Measurements from ENCODE around the gene LIPA. TPM values are rescaled to one million over a fixed set of nuclear protein-coding genes. Genes with fewer than 3 reads are reported as not detected.

The LIPA gene
- total RNA-seq = 10 to 100 TPM; 23.2 to 38.2 (median 33.6) TPM
- 54.5 TPM for total RNA-seq (2013)
- total RNA-seq = 17.4 to 228 (median 46.3) reads per million in 29 experiments

GRCh38 chr10:89251409-89252224, at the start of gene LIPA:
TSS of gene LIPA (minus strand) at chr10:89251775. CDS start at chr10:89247648, 4,127 bp downstream.
- H3K4me3 Mint-ChIP-seq = peak within 1 kb of the TSS; percentile 73 to 87 (median 86)
- H3K4me1 Mint-ChIP-seq = peaks cover 23 to 25% (median 23%) of the 10 kb centered on the region in 3 donors
- CTCF ChIA-PET = interaction anchor here (0.5 to 2.4 kb wide), 20 partner anchors 11 to 1995 kb away, joined by 3 to 15 read pairs (median 3); partner anchors contain the start of genes IFIT1 (in 2 of the 2), IFIT3 (in 1 of the 2) and IFIT5 (in 1 of the 2)
- WGBS (ENCODE audit: insufficient coverage) = under 1% methylated on average over 47 of the region's 53 CpGs
- Histone ChIP-seq H3K9me3 (no peaks in the 10 kb centered on the region), H3K27ac (ENCODE audit: low read length) (peak within 1 kb of the TSS; percentile 71), H3K27me3 (replicated peaks in 1 of 2; ENCODE audit: control insufficient read depth in 2 of 2, extremely low read depth in 1 of 2, insufficient read depth in 2 of 2, low read length in 1 of 2) (no peaks in the 10 kb centered on the region), H3K36me3 (ENCODE audit: control insufficient read depth in 2 of 2, extremely low read depth in 1 of 2, insufficient read depth in 1 of 2, low read length in 1 of 2) (no peaks in the 10 kb centered on the region), H3K4me3 (ENCODE audit: control insufficient read depth in 1 of 2, extremely low read depth in 1 of 2, low read length in 1 of 2) (peak within 1 kb of the TSS; percentile 73 to 89), H3K4me1 (ENCODE audit: control insufficient read depth in 1 of 2, extremely low read depth in 1 of 2, insufficient read depth in 2 of 2, low read length in 2 of 2) (peaks cover 7 to 14% of the 10 kb centered on the region in 2 experiments)
- POLR2A ChIA-PET = interaction anchor here (0.5 to 2.0 kb wide), 8 partner anchors 29 to 1719 kb away, joined by 3 to 6 read pairs (median 3); partner anchors contain the start of genes IFIT1 (in 1 of the 2) and IFIT5 (in 1 of the 2)
- no peaks in the 10 kb centered on the region for H3K27me3 Mint-ChIP-seq
- H3K9me3 Mint-ChIP-seq = peaks cover 0 to 4% (median 0%) of the 10 kb centered on the region in 3 donors
- H3K27ac Mint-ChIP-seq = peak within 1 kb of the TSS; percentile 61 to 71
- peak; percentile 81 to 98 (median 94) for DNase-seq
- H3K36me3 Mint-ChIP-seq = peaks cover 3% of the 10 kb centered on the region
- peak; percentile 94 to 96 (median 94) for ATAC-seq (replicated peaks in 1 of 4)

- peak overlapping the region; percentile 98 to 99 for H3K27ac Mint-ChIP-seq
- POLR2A ChIA-PET = interaction anchor here (0.5 to 2.2 kb wide), 8 partner anchors 27 to 1572 kb away, joined by 3 to 10 read pairs (median 5); partner anchors contain the start of genes IFIT1 (in 1 of the 2) and IFIT3 (in 1 of the 2)
- ATAC-seq (replicated peaks in 1 of 4) (peak; percentile 16 to 57 (median 48)), DNase-seq (peak in 6 of 35 experiments; percentile 6 to 53 (median 16))
- CTCF ChIA-PET = interaction anchor here in 1 of 2 donors (0.7 to 1.9 kb wide), 7 partner anchors 27 to 118 kb away, joined by 3 to 15 read pairs (median 4); partner anchors contain the start of genes IFIT3 and IFIT5
- H3K27ac ChIP-seq (ENCODE audit: low read length) = peak overlapping the region; percentile 90
- 17% methylated on average over 1 of the region's 2 CpGs for WGBS (ENCODE audit: insufficient coverage)
- peaks cover 31 to 59% (median 39%) of the 10 kb centered on the region in 3 donors for H3K4me1 Mint-ChIP-seq
- peaks cover 34% of the 10 kb centered on the region for H3K36me3 Mint-ChIP-seq
- peaks cover 22% of the 10 kb centered on the region in 2 experiments for H3K4me1 ChIP-seq (ENCODE audit: control insufficient read depth in 1 of 2, extremely low read depth in 1 of 2, insufficient read depth in 2 of 2, low read length in 2 of 2)
- no peaks in the 10 kb centered on the region for H3K9me3 ChIP-seq
- peaks cover 0 to 6% of the 10 kb centered on the region in 2 donors for H3K36me3 ChIP-seq (ENCODE audit: control insufficient read depth in 2 of 2, extremely low read depth in 1 of 2, insufficient read depth in 1 of 2, low read length in 1 of 2)
- H3K27me3 ChIP-seq (replicated peaks in 1 of 2; ENCODE audit: control insufficient read depth in 2 of 2, extremely low read depth in 1 of 2, insufficient read depth in 2 of 2, low read length in 1 of 2) = no peaks in the 10 kb centered on the region
- peak overlapping the region; percentile 64 to 83 for H3K4me3 ChIP-seq (ENCODE audit: control insufficient read depth in 1 of 2, extremely low read depth in 1 of 2, low read length in 1 of 2)
- H3K9me3 Mint-ChIP-seq = peaks cover 7 to 10% (median 10%) of the 10 kb centered on the region in 3 donors
- H3K27me3 Mint-ChIP-seq = no peaks in the 10 kb centered on the region
- H3K4me3 Mint-ChIP-seq = peak overlapping the region; percentile 85 to 96 (median 88)
Measured at GRCh38 chr10:89301232-89301631, 49.7 kb upstream of the LIPA start.

GRCh38 chr10:89299031-89299430, 47.5 kb upstream of the LIPA start:
- Histone ChIP-seq H3K36me3 (ENCODE audit: control insufficient read depth in 2 of 2, extremely low read depth in 1 of 2, insufficient read depth in 1 of 2, low read length in 1 of 2) (no peaks in the 10 kb centered on the region), H3K27me3 (replicated peaks in 1 of 2; ENCODE audit: control insufficient read depth in 2 of 2, extremely low read depth in 1 of 2, insufficient read depth in 2 of 2, low read length in 1 of 2) (no peaks in the 10 kb centered on the region), H3K4me3 (ENCODE audit: control insufficient read depth in 1 of 2, extremely low read depth in 1 of 2, low read length in 1 of 2) (no peak overlapping the region), H3K4me1 (ENCODE audit: control insufficient read depth in 1 of 2, extremely low read depth in 1 of 2, insufficient read depth in 2 of 2, low read length in 2 of 2) (peaks cover 20 to 22% of the 10 kb centered on the region in 2 experiments), H3K27ac (ENCODE audit: low read length) (no peak overlapping the region), H3K9me3 (no peaks in the 10 kb centered on the region)
- H3K9me3 Mint-ChIP-seq = peaks cover 7 to 10% (median 8%) of the 10 kb centered on the region in 3 donors
- ATAC-seq (replicated peaks in 1 of 4) = no peak
- CTCF ChIA-PET = no interaction called here
- no peak for DNase-seq
- no peak overlapping the region for H3K4me3 Mint-ChIP-seq
- WGBS (ENCODE audit: insufficient coverage) = no CpG with 5 or more reads among the region's 4 CpGs
- POLR2A ChIA-PET = no interaction called here
- H3K4me1 Mint-ChIP-seq = peaks cover 27 to 61% (median 36%) of the 10 kb centered on the region in 3 donors
- peak overlapping the region; percentile 5 to 76 for H3K27ac Mint-ChIP-seq
- H3K27me3 Mint-ChIP-seq = no peaks in the 10 kb centered on the region
- peaks cover 15% of the 10 kb centered on the region for H3K36me3 Mint-ChIP-seq

GRCh38 chr10:89297791-89298190, 46.2 kb upstream of the LIPA start:
- no peaks in the 10 kb centered on the region for H3K27me3 ChIP-seq (replicated peaks in 1 of 2; ENCODE audit: control insufficient read depth in 2 of 2, extremely low read depth in 1 of 2, insufficient read depth in 2 of 2, low read length in 1 of 2)
- CTCF ChIA-PET = no interaction called here
- H3K27me3 Mint-ChIP-seq = no peaks in the 10 kb centered on the region
- ATAC-seq (replicated peaks in 1 of 4) (no peak), DNase-seq (no peak)
- H3K4me1 Mint-ChIP-seq = peaks cover 20 to 55% (median 30%) of the 10 kb centered on the region in 3 donors
- H3K27ac Mint-ChIP-seq = no peak overlapping the region
- peaks cover 7% of the 10 kb centered on the region for H3K36me3 Mint-ChIP-seq
- POLR2A ChIA-PET = no interaction called here
- 90% methylated on average over 3 of the region's 5 CpGs for WGBS (ENCODE audit: insufficient coverage)
- H3K4me3 ChIP-seq (ENCODE audit: control insufficient read depth in 1 of 2, extremely low read depth in 1 of 2, low read length in 1 of 2) = no peak overlapping the region
- H3K4me3 Mint-ChIP-seq = no peak overlapping the region
- no peaks in the 10 kb centered on the region for H3K9me3 ChIP-seq
- no peaks in the 10 kb centered on the region for H3K36me3 ChIP-seq (ENCODE audit: control insufficient read depth in 2 of 2, extremely low read depth in 1 of 2, insufficient read depth in 1 of 2, low read length in 1 of 2)
- peaks cover 7 to 10% (median 8%) of the 10 kb centered on the region in 3 donors for H3K9me3 Mint-ChIP-seq
- peaks cover 10 to 14% of the 10 kb centered on the region in 2 experiments for H3K4me1 ChIP-seq (ENCODE audit: control insufficient read depth in 1 of 2, extremely low read depth in 1 of 2, insufficient read depth in 2 of 2, low read length in 2 of 2)
- no peak overlapping the region for H3K27ac ChIP-seq (ENCODE audit: low read length)

- DNase-seq (no peak), ATAC-seq (replicated peaks in 1 of 4) (no peak)
- 100% methylated on average over 3 of the region's 4 CpGs for WGBS (ENCODE audit: insufficient coverage)
- POLR2A ChIA-PET = no interaction called here
- H3K4me3 ChIP-seq (ENCODE audit: control insufficient read depth in 1 of 2, extremely low read depth in 1 of 2, low read length in 1 of 2) = no peak overlapping the region
- H3K27me3 ChIP-seq (replicated peaks in 1 of 2; ENCODE audit: control insufficient read depth in 2 of 2, extremely low read depth in 1 of 2, insufficient read depth in 2 of 2, low read length in 1 of 2) = no peaks in the 10 kb centered on the region
- Mint-ChIP-seq H3K36me3 (peaks cover 7% of the 10 kb centered on the region), H3K27me3 (no peaks in the 10 kb centered on the region), H3K9me3 (peaks cover 7 to 10% (median 8%) of the 10 kb centered on the region in 3 donors), H3K4me3 (no peak overlapping the region), H3K4me1 (peaks cover 16 to 51% (median 25%) of the 10 kb centered on the region in 3 donors), H3K27ac (no peak overlapping the region)
- H3K9me3 ChIP-seq = no peaks in the 10 kb centered on the region
- no peak overlapping the region for H3K27ac ChIP-seq (ENCODE audit: low read length)
- no peaks in the 10 kb centered on the region for H3K36me3 ChIP-seq (ENCODE audit: control insufficient read depth in 2 of 2, extremely low read depth in 1 of 2, insufficient read depth in 1 of 2, low read length in 1 of 2)
- H3K4me1 ChIP-seq (ENCODE audit: control insufficient read depth in 1 of 2, extremely low read depth in 1 of 2, insufficient read depth in 2 of 2, low read length in 2 of 2) = peaks cover 7 to 10% of the 10 kb centered on the region in 2 experiments
- CTCF ChIA-PET = no interaction called here
Measured at GRCh38 chr10:89297356-89297755, 45.8 kb upstream of the LIPA start.

- H3K27me3 Mint-ChIP-seq = no peaks in the 10 kb centered on the region
- ATAC-seq (replicated peaks in 1 of 4) = no peak
- no peaks in the 10 kb centered on the region for H3K36me3 ChIP-seq (ENCODE audit: control insufficient read depth in 2 of 2, extremely low read depth in 1 of 2, insufficient read depth in 1 of 2, low read length in 1 of 2)
- H3K36me3 Mint-ChIP-seq = peaks cover 7% of the 10 kb centered on the region
- no peaks in the 10 kb centered on the region for H3K9me3 ChIP-seq
- H3K27ac Mint-ChIP-seq = no peak overlapping the region
- no peak for DNase-seq
- no peak overlapping the region for H3K4me3 ChIP-seq (ENCODE audit: control insufficient read depth in 1 of 2, extremely low read depth in 1 of 2, low read length in 1 of 2)
- no peaks in the 10 kb centered on the region for H3K27me3 ChIP-seq (replicated peaks in 1 of 2; ENCODE audit: control insufficient read depth in 2 of 2, extremely low read depth in 1 of 2, insufficient read depth in 2 of 2, low read length in 1 of 2)
- no peak overlapping the region for H3K27ac ChIP-seq (ENCODE audit: low read length)
- POLR2A ChIA-PET = interaction anchor here (0.7 kb wide), 2 partner anchors 46 to 1047 kb away, joined by 5 to 9 read pairs; no protein-coding TSS in a partner anchor
- CTCF ChIA-PET = interaction anchor here in 1 of 2 donors (0.7 kb wide), 2 partner anchors 91 to 99 kb away, joined by 3 to 7 read pairs; no protein-coding TSS in a partner anchor
- H3K9me3 Mint-ChIP-seq = peaks cover 7 to 10% (median 8%) of the 10 kb centered on the region in 3 donors
- 100% methylated on average over 2 of the region's 5 CpGs for WGBS (ENCODE audit: insufficient coverage)
- H3K4me1 Mint-ChIP-seq = peaks cover 14 to 47% (median 19%) of the 10 kb centered on the region in 3 donors
- H3K4me3 Mint-ChIP-seq = no peak overlapping the region
- H3K4me1 ChIP-seq (ENCODE audit: control insufficient read depth in 1 of 2, extremely low read depth in 1 of 2, insufficient read depth in 2 of 2, low read length in 2 of 2) = peaks cover 6% of the 10 kb centered on the region in 2 experiments
Measured at GRCh38 chr10:89296220-89296648, 44.7 kb upstream of the LIPA start.

Data from T-cell (primary cell).